ENCODE results near the gene ARHGEF3.

DNA sequence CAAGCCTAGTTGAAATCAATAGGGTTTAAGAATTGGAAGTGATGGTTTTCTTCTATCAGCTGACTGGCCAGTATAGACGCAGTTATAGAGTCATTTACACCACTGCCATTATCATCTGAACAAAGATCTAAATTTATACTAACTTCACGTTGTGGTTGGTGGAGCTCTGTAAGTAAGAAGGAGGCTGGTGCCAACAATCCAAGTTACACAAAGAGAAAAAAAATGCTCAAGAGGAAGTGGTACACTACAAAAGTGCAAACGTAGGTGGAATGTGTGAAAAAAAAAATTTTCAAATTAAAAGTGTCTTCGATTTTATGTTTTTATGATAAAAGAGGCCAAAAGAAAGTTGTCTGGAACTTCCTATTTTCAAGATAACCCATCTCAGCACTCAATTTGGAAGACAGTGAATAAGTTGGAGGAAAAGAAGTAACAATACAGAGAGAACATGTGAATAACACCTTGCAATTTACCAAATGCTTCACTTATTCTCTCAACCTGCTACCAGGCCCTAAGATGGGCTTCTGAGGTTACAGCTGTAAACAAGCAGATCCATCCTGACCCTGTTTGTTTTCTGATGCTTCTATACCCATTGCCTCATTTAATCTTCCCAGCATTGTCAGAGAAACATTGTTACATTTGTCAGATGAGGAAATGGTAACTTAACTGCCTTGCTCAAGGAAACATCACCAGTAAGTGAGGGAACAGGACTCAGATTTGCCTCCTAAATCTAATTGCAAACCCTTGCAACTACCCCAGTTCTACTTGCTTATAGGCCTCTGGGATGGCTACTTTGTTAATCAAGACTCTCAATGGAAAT is 106.7 kb downstream of the ARHGEF3 start:
- TF ChIP-seq EZH2 (IDR thresholded peaks at IDR 0.05; ENCODE audit: borderline replicate concordance, low read depth, low read length, severe bottlenecking) (no peak), POLR2A (IDR thresholded peaks at IDR 0.05; ENCODE audit: low read depth, low read length) (no peak), POLR2AphosphoS5 (IDR thresholded peaks at IDR 0.05; ENCODE audit: insufficient read depth, low read depth, low read length) (no peak), JUN (IDR thresholded peaks at IDR 0.05; ENCODE audit: borderline replicate concordance, insufficient read depth, insufficient read length, low read depth) (no peak), MYC (IDR thresholded peaks at IDR 0.05; ENCODE audit: low read depth, low read length) (no peak), FOS (IDR thresholded peaks at IDR 0.05; ENCODE audit: borderline replicate concordance, insufficient read depth, low read length) (no peak), GATA2 (IDR thresholded peaks at IDR 0.05; ENCODE audit: insufficient read depth, insufficient read length, low read depth, low read length) (no peak)
- TF ChIP-seq, protein P1, sequence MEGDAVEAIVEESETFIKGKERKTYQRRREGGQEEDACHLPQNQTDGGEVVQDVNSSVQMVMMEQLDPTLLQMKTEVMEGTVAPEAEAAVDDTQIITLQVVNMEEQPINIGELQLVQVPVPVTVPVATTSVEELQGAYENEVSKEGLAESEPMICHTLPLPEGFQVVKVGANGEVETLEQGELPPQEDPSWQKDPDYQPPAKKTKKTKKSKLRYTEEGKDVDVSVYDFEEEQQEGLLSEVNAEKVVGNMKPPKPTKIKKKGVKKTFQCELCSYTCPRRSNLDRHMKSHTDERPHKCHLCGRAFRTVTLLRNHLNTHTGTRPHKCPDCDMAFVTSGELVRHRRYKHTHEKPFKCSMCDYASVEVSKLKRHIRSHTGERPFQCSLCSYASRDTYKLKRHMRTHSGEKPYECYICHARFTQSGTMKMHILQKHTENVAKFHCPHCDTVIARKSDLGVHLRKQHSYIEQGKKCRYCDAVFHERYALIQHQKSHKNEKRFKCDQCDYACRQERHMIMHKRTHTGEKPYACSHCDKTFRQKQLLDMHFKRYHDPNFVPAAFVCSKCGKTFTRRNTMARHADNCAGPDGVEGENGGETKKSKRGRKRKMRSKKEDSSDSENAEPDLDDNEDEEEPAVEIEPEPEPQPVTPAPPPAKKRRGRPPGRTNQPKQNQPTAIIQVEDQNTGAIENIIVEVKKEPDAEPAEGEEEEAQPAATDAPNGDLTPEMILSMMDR (IDR thresholded peaks at IDR 0.05; ENCODE audit: extremely low read depth in 1 of 2, insufficient read depth in 1 of 2, low read depth in 1 of 2, low read length in 2 of 2): no peak
- TF ChIP-seq, protein P2, sequence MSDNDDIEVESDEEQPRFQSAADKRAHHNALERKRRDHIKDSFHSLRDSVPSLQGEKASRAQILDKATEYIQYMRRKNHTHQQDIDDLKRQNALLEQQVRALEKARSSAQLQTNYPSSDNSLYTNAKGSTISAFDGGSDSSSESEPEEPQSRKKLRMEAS (IDR thresholded peaks at IDR 0.05; ENCODE audit: insufficient read depth, insufficient read length): no peak

Measured in endothelial cell of umbilical vein (primary cell).